ENCODE measurements around the gene TRMT1.
"Not testable (repeated sequence)": the region's sequence is repeated elsewhere in the genome, so short reads cannot be mapped to it uniquely, and the experiment has no call there.

The TRMT1 gene

DNA sequence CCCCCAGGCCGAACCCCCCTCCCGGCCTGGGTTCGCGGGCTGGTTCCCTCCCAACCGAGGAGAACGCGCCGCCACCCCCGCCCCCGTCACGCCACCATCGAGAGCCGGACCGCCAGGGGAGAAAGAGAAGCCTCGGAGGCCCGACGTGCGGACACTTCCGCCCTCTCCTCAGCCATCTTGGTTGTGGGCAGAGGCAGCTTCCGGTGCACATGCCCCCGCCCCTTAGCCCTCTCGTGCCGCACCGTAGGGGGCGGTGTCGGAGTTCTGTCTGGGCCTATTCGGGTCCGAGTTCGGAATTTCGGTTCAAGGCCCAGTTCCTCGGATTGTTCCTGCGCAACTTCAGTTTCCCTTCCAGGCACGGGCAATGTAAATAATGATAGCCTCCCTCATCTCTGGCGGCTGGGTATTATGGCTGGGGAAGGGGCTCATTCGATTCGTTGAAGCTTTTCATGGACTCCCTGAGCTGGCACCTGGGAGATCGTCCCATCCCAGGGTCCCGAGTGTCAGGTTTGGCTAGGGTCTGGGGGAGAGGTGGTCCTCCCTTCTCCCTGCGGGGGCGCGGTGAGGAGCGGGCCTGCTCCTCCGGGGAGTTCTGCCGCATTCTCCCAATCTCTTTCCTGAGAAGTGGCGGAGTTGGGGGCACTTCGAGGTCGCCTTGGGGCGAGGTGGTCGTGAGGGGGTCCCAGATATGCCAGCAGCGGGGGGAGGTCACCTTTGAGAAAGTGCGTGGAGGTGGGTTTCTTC lies 33.8 kb upstream of the TRMT1 start, which contains the start of the genes IER2 and STX10:
Gene IER2, plus strand, starts transcription at position 225 of the 744 bp plus-strand sequence. CDS start 2,776 bp downstream, outside the sequence.
Gene STX10, minus strand, starts transcription at position 189 of the 744 bp plus-strand sequence. CDS start 202 bp downstream, outside the sequence.
- peak; percentile 96 for DNase-seq

DNA sequence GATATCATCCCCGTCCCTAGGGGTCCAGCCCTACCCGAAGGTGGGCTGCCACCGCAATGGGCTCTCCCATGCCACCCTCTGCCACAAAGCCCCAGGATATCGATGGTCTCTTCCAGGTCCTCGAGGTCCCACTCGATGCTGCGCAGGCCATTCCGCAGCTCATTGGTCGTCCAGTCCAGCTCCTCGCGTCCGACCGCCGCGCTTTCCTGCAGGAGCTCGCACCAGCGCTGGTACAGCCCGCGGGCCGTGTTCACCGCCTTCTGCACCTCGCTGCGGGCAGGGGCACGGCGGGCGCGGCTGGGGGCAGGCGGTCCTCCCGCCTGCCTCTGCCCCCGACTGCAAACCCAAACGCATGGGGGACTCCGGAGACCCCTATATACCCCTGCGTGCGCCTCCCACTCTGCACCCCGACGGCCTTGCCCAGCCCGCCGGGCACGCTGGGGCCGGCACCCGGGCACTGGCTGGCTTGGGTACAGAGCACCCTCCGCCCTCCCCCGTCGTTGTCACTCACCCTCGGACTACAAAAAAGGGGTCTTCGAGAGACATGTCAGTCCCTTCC lies 33.2 kb upstream of the TRMT1 start:
- DNase-seq = peak; percentile 49

DNA sequence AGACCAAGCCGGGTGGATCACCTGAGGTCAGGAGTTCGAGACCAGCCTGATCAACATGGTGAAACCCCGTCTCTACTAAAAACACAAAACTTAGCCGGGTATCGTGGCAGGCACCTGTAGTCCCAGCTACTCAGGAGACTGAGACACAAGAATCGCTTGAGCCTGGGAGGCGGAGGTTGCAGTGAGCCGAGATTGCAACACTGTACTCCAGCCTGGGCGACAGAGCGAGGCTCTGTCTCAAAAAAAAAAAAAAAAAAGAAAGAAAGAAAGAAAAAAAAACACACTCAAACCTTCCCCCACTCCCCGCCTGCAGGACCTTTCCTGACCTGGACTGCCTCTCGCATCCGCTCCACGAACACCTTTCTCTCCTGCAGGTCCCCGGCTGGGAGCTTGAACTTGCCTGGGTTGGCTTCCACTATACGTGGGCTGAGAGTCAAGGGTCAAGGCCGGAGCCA lies 32.7 kb upstream of the TRMT1 start:
- DNase-seq = not testable (repeated sequence)

DNA sequence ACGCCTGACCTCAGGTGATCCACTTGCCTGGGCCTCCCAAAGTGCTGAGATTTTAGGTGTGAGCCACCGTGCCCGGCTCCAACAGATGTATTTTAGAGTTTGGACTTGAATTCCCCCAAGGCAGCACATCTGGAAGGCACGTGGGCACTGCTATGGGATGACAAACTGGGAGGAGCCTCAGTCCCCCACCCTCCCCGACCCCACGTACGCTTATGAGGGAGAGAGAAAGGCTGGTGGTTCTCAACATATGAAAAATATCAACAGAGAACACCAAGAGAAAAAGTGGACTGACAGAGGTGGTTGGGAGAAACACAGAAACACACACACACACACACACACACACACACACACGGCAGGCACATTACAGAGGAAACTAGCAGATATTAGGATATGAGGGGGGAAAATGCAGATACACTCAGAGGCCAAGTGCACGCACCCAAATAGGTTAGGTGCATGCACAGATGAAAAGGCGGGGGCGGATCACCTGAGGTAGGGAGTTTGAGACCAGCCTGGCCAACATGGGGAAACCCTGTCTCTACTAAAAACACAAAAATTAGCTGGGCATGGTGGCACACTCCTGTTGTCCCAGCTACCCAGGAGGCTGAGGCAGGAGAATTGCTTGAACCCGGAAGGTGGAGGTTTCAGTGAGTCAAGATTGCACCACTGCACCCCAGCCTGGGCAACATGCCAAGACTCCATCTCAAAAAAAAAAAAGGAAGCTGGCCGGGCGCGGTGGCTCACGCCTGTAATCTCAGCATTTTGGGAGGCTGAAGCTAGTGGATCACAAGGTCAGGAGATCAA lies 30.4 kb upstream of the TRMT1 start:
- no peak for DNase-seq

DNA sequence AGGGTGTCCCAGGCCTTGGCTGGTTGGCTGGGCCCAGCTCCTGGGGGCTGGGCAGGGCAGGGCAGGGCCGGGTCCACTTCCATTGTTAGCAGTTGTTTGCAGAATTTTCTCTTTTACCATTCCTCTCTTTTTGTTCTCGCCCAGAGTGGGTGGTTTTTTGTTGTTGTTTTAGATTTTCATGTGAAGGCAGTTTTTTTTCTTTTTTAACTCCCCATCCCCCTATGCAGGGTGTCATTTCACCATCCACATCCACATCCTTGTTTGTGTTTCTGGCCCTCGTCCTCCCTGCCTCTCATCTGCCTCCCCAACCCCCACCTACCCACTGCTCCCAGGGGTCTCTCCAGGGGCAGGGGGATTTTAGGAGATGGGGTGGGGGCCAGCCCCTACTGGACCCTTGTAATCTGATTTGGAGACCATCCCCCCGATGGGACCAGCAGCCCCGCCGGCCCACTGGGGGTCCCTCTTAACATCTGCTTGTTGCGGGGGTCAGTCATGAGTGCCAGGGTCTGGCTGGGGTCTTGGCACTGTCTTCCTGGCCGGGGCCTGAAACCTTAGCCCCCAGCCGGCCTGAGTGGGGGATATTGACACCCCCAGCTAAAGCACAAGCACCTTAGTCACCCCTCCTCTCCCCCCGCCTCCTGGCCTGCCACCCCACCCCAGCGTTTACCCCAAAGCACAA lies 23.2 kb upstream of the TRMT1 start:
- no peak for DNase-seq

DNA sequence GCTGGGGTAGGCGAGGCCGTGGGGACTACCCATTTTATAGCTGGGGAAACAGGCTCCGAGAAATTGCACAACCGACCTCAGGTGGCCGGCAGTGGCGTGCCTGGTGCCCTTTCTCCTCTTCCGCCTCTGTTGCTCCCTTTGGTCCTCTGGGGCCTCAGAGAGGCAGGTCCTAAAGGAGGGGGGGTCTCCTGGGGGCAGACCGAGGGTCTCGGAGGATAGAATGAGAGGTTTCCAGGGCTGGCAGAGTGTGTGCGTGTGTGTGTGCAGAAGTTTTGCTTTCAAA lies 22.3 kb upstream of the TRMT1 start:
- DNase-seq = no peak

DNA sequence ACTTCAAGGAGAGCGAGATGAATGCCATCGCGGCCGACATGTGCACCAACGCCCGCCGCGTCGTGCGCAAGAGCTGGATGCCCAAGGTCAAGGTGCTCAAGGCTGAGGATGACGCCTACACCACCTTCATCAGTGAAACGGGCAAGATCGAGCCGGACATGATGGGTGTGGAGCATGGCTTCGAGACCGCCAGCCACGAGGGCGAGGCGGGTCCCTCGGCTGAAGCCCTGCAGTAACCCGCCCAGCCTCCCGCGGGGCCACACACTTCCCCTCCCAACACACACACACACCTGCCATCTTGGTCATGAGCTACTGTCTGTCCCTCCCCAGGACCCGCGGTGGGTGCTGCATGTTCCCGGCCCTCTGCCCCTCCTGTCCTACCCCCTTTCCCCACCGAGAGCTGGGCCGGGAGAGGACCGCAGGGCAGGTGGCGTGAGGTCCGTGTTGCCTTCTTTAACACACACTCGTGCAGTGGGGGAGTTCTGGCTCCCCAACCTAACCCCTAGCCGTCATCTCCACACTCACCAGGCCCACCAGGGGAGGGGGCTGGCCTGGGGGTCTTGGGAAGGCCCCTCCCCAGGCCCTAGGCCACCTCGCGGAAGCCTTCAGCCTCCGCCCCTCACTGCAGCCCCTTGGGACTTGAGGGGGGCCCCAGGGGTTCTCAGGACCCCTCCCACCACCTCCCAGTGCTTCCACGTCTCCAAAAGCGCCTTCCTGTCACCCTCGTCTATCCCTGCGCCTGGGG lies 21.8 kb upstream of the TRMT1 start:
- DNase-seq = no peak

DNA sequence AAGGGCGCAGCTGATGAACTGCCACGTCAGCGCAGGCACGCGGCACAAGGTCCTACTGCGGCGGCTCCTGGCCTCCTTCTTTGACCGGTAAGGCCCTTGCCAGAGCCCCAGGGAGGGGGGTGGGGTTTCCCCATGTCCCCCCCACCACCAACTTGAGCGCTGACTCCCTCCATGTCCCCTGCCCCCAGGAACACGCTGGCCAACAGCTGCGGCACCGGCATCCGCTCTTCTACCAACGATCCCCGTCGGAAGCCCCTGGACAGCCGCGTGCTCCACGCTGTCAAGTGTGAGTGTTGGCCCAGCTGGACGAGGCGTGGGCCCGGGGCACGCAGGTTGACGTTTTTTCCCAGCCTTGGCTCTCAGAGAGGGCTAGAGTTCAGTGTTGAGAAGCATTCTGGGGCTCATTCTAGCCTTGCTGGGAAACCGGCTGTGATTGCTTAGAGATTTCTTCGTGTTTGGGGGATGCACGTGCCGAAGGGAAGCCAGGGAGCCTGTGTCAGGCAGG lies 20.8 kb upstream of the TRMT1 start:
- DNase-seq = no peak

DNA sequence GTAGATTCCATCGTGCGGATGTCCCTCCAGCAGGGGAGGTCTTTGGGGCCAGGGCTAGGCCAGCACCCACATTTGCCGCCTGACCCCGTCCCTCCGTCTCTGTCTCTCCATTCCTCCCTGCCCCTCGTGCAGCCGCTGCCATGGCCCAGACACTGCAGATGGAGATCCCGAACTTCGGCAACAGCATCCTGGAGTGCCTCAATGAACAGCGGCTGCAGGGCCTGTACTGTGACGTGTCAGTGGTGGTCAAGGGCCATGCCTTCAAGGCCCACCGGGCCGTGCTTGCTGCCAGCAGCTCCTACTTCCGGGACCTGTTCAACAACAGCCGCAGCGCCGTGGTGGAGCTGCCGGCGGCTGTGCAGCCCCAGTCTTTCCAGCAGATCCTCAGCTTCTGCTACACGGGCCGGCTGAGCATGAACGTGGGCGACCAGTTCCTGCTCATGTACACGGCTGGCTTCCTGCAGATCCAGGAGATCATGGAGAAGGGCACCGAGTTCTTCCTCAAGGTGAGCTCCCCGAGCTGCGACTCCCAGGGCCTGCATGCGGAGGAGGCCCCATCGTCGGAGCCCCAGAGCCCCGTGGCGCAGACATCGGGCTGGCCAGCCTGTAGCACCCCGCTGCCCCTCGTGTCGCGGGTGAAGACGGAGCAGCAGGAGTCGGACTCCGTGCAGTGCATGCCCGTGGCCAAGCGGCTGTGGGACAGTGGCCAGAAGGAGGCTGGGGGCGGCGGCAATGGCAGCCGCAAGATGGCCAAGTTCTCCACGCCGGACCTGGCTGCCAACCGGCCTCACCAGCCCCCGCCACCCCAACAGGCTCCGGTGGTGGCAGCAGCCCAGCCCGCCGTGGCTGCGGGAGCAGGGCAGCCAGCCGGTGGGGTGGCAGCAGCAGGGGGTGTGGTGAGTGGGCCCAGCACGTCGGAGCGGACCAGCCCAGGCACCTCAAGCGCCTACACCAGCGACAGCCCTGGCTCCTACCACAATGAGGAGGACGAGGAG lies 18.8 kb upstream of the TRMT1 start:
- DNase-seq = no peak

DNA sequence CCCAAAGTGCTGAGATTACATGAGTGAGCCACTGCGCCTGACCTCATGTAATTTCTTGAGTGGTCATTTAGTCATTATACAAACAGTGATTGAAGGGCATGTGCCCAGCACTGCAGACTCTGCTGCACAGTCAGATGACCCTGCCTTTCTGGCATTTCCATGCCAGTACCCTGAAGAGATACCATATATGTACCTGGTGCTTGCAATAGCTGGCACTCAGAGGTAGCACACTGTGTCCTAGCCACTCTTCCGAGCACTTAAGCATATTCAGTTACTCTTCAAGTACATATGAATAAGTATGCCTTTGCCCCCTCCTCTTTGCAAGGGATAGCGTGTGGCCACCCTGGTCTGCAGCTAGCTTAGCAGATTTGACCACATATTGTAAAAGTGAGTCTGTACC lies 18.1 kb upstream of the TRMT1 start:
- no peak for DNase-seq

DNA sequence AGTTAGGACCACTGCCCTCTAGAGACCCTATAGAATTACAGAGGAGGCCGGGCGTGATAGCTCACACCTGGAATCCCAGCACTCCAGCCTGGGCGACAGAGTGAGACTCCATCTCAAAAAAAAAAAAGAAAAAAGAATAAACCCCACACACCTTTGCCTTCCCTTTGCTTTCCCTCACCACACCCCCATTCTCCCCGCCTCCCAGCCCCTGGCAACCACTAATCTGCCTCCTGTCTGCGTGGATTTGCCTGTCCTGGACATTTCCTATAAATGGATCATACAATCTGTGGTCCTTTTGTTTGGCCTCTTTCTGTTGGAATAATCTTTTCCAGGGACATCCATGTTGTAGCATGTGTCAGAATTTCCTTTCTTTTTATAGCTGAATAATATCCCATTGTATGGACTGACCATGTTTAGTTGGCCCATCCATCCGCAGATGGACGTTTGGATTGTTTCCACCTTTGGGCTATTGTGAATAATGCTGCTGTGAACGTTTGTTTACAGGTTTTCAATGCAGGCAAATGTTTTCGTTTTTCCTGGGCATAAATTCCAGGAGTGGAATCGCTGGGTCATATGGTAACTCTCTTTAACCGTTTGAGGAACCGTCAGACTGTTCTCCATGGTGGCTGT lies 16.8 kb upstream of the TRMT1 start:
- DNase-seq = no peak

DNA sequence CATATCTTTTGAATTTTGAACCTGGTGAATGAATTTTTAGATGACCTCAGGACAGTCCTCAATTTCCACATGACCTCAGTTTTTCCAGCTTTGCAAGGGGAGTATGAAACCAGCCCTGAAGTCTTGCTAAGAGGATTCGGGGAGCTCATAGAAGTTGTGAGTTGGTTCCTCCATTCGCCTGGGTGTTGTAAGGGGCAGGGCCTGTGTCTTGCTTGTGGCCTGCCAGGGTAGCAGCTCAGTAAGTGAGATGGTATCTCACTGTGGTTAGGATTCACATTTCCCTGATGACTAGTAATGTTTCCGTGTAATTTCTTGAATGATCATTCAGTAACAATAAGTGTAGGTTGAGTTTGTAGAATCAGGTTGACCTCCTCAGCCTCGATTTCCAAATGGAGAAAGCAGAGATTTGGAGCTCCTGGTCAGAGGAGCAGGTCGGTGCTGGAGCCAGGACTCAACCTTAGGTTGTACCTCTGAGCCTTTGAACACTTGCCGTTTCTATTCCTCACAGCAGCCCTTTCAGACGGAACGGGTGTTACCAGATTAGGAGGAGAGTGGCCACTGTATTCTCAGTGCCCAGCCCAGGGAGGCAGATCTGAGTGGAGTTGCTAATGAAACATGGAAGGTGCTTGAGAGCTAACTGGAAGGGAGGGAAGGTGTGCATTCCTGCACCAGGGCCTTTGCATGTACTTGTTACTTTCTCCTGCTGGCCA lies 16.1 kb upstream of the TRMT1 start:
- DNase-seq = peak; percentile 88

DNA sequence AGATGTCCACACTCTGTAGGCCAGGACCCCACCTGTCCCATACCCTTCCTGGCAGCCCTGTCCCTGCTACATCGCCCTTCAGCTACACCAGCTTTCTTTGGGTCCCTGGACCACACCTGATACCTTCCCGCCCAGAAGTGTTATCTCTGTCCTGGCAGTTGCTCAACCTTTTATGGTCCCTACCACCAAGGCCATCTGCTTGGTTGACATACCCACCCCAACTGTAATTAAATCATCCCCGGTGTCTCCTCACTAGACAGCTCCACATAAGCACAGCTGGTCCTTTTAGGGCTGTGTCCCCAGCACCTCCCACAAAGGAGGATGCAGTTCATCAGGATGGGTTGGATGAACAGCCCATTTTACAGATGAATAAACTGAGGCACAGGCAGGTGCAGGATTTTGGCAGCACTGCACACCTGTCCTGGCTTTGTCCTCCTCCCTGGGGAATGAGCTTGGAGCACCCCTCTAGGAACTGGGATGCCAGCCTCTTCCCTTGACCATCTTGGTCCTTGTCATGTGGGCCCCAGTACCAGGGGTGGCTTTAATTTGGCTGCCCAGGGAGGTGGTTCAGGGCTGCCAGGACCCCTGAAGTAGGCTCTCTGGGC lies 14.4 kb upstream of the TRMT1 start:
- no peak for DNase-seq

DNA sequence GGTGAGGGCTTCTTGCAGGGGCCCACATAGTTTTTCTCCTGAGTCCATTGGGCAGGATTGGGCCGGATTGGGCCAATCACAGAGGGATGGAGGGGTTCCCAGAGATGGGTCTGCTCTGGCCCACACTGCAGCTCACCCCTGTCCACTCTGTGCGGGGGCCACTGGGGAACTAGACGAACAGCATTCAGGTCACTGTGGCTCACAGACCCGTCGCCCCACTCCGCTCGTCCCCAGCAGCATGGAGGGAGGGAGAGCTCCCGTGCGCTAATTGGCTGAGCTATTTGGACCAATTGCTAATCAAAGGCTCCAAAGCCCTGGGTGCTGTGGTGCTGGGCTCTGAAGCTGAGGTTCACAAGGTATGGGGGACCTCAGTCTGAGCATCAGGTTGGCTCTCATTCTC lies 12.8 kb upstream of the TRMT1 start:
- no peak for DNase-seq

DNA sequence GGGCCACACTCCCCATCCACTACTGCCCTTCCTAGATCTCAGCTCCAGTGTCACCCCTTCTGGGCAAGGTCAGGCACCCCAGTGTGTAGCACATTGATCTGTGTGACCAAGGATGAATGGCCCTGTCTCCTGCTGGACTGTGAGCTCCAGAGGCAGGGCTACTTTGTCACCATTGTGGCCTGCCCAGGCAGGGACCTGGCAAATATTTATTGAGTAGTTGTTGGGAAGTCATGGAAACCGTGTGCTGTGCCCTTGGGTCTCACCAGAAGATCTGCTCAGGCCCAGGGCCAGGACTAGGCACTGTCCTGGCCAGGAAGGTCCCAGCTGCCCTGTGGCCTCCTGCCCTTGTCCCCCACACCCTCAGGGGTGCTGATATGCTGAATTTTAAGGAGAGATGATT lies 12.0 kb upstream of the TRMT1 start:
- no peak for DNase-seq

DNA sequence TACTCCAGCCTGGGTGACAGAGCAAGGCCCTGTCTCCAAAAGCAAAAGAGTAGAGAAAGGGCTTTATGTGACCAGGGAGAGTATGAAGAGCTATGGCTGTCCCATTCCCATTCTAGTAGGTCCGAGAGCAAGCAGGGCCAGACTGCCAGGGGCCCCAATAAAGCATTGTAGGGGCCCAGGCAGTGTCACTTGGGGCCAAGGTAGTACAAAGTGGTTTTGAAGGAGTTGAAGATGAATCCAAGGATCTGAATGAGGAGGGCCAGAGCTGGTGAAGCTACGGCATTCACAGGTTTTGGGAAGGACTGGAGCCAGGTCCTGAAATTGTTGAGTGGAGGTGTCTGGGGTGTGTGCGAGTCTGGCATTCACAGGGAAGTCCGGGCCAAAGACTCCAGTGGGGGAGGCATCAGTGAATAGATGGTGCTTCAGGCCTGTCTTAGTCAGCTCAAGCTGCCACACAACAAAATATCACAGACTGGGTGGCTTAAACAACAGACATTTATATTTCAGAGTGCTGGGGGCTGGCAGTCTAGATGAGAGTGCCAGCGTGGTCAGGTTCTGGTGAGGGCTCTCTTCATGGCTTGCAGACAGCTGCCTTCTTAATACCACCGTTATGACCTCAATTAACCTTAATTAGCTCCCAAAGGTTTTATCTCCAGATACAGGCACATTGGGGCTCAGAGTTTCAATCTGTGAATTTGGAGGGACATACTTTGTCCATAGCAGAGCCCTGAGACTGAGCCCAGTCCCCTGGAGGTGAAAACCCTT lies 11.5 kb upstream of the TRMT1 start:
- DNase-seq = no peak

DNA sequence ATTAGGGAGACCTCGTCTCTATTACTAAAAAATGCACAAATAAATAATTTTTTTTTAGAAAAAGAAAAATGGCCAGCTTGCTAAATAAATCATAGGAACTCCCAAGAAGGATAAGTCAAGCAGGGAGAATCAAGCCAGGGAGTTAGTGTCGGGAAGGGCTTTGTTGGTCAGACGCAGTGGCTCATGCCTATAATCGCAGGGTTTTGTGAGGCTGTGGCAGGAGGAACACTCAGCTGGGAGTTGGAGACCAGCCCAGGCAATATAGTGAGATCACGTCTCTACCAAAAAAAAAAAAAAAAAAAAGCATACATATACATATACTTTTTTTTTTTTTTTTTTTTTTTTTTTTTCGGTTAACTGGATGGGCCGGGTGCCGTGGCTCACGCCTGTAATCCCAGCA lies 10.5 kb upstream of the TRMT1 start:
- no peak for DNase-seq

Data from activated CD4-positive, alpha-beta T cell treated with anti-CD3 and anti-CD28 coated beads, Interleukin-10, Interleukin-2, amounts not matched to agents 100 ng/mL and 50 ng/mL, durations not matched to agents 16 hours and 8 hours (primary cell).